Stimulated activated CD4-positive, alpha-beta T cell treated with anti-CD3 and anti-CD28 coated beads, Interleukin-12 subunit alpha, Interleukin-12 subunit beta, amount 100 ng/mL, for 4 hours (primary cell): ENCODE data around the gene DDX18.
A peak's percentile ranks its signal among the peaks of the same experiment; 100 is the strongest.

Experiments used
- DNase-seq: peaks from one replicate; pipeline ENCODE4 v3.0.0-alpha.2; 2020

Gene DDX18

GRCh38 chr2:117835990-117836760 is 21.7 kb downstream of the DDX18 start:
- DNase-seq, result peak; percentile 51

- no peak for DNase-seq
These were observed 30.8 kb downstream of the DDX18 start for GRCh38 chr2:117845304-117845703.

- no peak for DNase-seq
These were observed 35.5 kb downstream of the DDX18 start for GRCh38 chr2:117850015-117850414.

GRCh38 chr2:117850461-117850860 is 36.0 kb downstream of the DDX18 start:
- DNase-seq, result no peak

- DNase-seq, result no peak
These were observed 37.5 kb downstream of the DDX18 start for GRCh38 chr2:117851969-117852368.

GRCh38 chr2:117853316-117853715 is 38.8 kb downstream of the DDX18 start:
- no peak for DNase-seq

- no peak for DNase-seq
These were observed 39.4 kb downstream of the DDX18 start for GRCh38 chr2:117853873-117854272.

GRCh38 chr2:117854610-117855009 is 40.1 kb downstream of the DDX18 start:
- no peak for DNase-seq

- DNase-seq, result no peak
These were observed 41.4 kb downstream of the DDX18 start for GRCh38 chr2:117855886-117856285.

- DNase-seq, result no peak
These were observed 42.1 kb downstream of the DDX18 start for GRCh38 chr2:117856415-117857210.

- no peak for DNase-seq
These were observed 43.8 kb downstream of the DDX18 start for GRCh38 chr2:117858336-117858735.

- no peak for DNase-seq
These were observed 44.5 kb downstream of the DDX18 start for GRCh38 chr2:117858892-117859531.

- DNase-seq, result no peak
These were observed 45.0 kb downstream of the DDX18 start for GRCh38 chr2:117859532-117859911.

- DNase-seq, result no peak
These were observed 45.6 kb downstream of the DDX18 start for GRCh38 chr2:117859924-117860647.

- no peak for DNase-seq
These were observed 48.0 kb downstream of the DDX18 start for GRCh38 chr2:117862459-117862858.

GRCh38 chr2:117875786-117876185 is 61.3 kb downstream of the DDX18 start:
- DNase-seq, result no peak

GRCh38 chr2:117879003-117879402 is 64.5 kb downstream of the DDX18 start:
- DNase-seq, result no peak
